HFFc6 (cell line): ENCODE data around the gene SLC34A3. TPM values are rescaled to one million over a fixed set of nuclear protein-coding genes. Genes with fewer than 3 reads are reported as not detected.

Source experiments
- DNase-seq: peaks from one replicate; pipeline ENCODE4 v3.0.0-alpha.2; 2018
- H3K27ac Mint-ChIP-seq: 2 replicates; pipeline ENCODE4 v1.8.0; 2020; ENCODE audit warnings: mild to moderate bottlenecking, mixed read lengths
- H3K27me3 Mint-ChIP-seq: 2 replicates; pipeline ENCODE4 v1.8.0; 2021; ENCODE audit warnings: mild to moderate bottlenecking, moderate library complexity, mixed read lengths; ENCODE audit not compliant: insufficient read depth
- H3K36me3 Mint-ChIP-seq: 2 replicates; pipeline ENCODE4 v1.8.0; 2021; ENCODE audit warnings: low read depth, mixed read lengths
- H3K4me1 Mint-ChIP-seq: 2 replicates; pipeline ENCODE4 v1.8.0; 2020; ENCODE audit warnings: low read depth, mixed read lengths
- H3K4me3 Mint-ChIP-seq: 2 replicates; pipeline ENCODE4 v1.8.0; 2020; ENCODE audit warnings: mild to moderate bottlenecking, moderate library complexity, mixed read lengths
- H3K9me3 Mint-ChIP-seq: 2 replicates; pipeline ENCODE4 v1.8.0; 2020; ENCODE audit warnings: mild to moderate bottlenecking, mixed read lengths
- total RNA-seq, 6 experiments: library from RNA; stranded (reverse); fragmentation: NEBNext Ultra II Directional; extraction: Animal tissue kit (Norgen Biotek cat#: 25700); gene quantifications; 2 replicates in 1 of 6; 3 replicates in 5 of 6; pipeline ENCODE4 v1.2.3, GENCODE V29; 2021
- TF ChIP-seq, protein P1 (sequence below): fragments of 200-600 bp; sonication (generic); IDR thresholded peaks from 2 replicates; pipeline ENCODE4 v1.5.0; 2021; ENCODE audit warnings: antibody characterized with exemption, mild to moderate bottlenecking

Gene SLC34A3
- total RNA-seq, 6 experiments from 2014 or later: not detected

GRCh38 chr9:137189297-137190295 lies 41.1 kb upstream of the SLC34A3 start:
- no peak for DNase-seq

DNA sequence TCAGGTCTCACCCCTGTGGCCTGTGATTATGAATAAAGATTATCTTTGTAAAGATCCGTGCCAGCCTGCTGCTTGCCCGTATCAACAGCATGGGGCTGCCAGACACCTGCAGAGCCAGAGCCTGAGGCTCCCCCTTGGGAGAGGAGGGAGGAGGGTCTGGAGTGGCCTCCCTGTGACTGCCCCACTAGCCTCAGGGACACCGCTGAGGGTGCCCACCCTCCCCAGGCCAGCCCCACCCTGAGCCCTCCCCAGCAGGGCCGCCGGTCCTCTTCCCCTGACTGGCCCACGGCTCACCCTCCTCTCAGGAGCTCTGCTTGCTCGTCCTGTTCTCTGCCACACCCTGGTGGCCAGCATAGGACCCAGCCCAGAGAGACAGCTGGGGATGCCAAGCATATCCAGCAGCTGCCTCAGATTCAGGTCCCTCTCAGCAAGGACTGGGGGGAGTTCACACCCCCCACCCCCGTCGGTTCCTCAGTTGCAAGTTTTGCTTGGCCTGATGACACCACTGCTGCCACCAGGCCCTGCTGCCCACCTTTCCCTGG lies 40.3 kb upstream of the SLC34A3 start:
- peaks cover 32% of the 10 kb centered on the region for H3K4me1 Mint-ChIP-seq
- no peaks in the 10 kb centered on the region; the same call in none of the 2 replicates for H3K36me3 Mint-ChIP-seq
- H3K27me3 Mint-ChIP-seq: peaks cover 1% of the 10 kb centered on the region
- DNase-seq: no peak
- TF ChIP-seq, protein P1, sequence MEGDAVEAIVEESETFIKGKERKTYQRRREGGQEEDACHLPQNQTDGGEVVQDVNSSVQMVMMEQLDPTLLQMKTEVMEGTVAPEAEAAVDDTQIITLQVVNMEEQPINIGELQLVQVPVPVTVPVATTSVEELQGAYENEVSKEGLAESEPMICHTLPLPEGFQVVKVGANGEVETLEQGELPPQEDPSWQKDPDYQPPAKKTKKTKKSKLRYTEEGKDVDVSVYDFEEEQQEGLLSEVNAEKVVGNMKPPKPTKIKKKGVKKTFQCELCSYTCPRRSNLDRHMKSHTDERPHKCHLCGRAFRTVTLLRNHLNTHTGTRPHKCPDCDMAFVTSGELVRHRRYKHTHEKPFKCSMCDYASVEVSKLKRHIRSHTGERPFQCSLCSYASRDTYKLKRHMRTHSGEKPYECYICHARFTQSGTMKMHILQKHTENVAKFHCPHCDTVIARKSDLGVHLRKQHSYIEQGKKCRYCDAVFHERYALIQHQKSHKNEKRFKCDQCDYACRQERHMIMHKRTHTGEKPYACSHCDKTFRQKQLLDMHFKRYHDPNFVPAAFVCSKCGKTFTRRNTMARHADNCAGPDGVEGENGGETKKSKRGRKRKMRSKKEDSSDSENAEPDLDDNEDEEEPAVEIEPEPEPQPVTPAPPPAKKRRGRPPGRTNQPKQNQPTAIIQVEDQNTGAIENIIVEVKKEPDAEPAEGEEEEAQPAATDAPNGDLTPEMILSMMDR: peak; percentile 38
- H3K27ac Mint-ChIP-seq: peak overlapping the region; percentile 42; the same call in 1 of the 2 replicates
- no peaks in the 10 kb centered on the region for H3K9me3 Mint-ChIP-seq
- H3K4me3 Mint-ChIP-seq: peak overlapping the region; percentile 97

More at GRCh38 chr9:137189297-137190295, 41.1 kb upstream of the SLC34A3 start:
- Mint-ChIP-seq H3K9me3 (no peaks in the 10 kb centered on the region), H3K4me1 (peaks cover 32% of the 10 kb centered on the region), H3K36me3 (no peaks in the 10 kb centered on the region; the same call in none of the 2 replicates), H3K27me3 (peaks cover 1% of the 10 kb centered on the region), H3K27ac (peak overlapping the region; percentile 94), H3K4me3 (peak overlapping the region; percentile 97)
- TF ChIP-seq, protein P1: no peak; the same call in 1 of the 2 replicates

DNA sequence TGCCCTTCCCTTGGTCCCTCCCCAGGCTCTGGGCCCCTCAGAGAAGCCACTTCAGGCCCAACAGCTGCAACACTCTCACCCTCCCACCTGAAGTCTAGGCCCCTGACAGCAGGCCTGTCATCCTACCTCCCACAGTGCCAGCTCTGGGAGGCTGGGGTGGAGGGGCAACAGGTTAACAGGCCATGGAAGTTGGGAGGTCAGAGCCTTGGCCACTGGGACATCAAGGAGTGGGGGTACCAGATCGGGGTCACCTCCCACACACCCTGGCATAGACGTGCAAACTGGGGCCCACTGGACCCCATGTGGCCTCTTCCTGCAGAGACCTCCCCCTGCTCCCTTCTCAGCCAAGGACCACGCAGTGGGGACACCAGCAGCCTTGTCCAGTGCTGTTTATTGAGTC lies 39.5 kb upstream of the SLC34A3 start:
- peaks cover 32% of the 10 kb centered on the region for H3K4me1 Mint-ChIP-seq
- no peak for DNase-seq
- TF ChIP-seq, protein P1: no peak
- H3K4me3 Mint-ChIP-seq: no peak overlapping the region
- no peaks in the 10 kb centered on the region; the same call in none of the 2 replicates for H3K36me3 Mint-ChIP-seq
- peaks cover 1% of the 10 kb centered on the region for H3K27me3 Mint-ChIP-seq
- H3K9me3 Mint-ChIP-seq: no peaks in the 10 kb centered on the region
- H3K27ac Mint-ChIP-seq: no peak overlapping the region; the same call in 1 of the 2 replicates

DNA sequence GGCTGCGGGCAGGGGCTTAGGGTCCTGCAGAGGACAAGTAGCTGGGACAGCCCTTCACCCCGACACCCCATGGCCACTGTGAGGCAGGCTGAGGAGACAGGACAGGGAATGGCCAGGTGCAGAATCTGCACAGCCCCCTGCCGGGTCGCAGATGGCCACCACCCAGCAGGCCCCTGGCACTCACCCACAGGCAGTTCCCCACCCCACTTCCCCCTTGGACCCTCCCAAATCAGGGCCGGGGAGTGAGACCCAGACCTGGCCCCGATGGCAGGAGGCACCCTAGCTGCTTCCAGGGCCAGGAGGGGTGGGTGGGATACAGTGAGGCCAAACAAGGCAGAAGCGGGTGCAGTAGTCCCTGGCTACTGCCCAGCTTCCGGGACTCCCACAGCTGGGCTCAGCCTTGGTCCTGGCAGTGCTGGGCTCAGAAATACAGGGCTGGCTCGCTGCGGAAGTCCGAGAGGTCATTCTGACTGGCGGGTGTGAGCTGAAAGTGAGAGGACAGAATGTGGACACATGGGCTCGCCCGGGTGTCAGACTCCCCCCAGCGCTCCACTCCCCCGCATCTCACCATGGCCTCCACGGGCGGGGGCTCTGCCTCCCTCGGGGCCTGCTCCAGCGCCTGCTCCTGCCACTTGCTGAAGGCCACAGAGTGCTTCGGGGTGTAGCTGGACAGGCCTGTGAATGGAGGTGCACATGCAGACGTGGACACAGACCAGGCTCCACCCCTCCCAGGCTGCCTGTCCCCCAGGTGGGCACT lies 38.8 kb upstream of the SLC34A3 start:
- Mint-ChIP-seq H3K27ac (no peak overlapping the region; the same call in 1 of the 2 replicates), H3K9me3 (no peaks in the 10 kb centered on the region), H3K4me1 (peaks cover 26% of the 10 kb centered on the region), H3K27me3 (peaks cover 1% of the 10 kb centered on the region), H3K36me3 (no peaks in the 10 kb centered on the region; the same call in none of the 2 replicates), H3K4me3 (no peak overlapping the region)
- DNase-seq: no peak
- TF ChIP-seq, protein P1: no peak

DNA sequence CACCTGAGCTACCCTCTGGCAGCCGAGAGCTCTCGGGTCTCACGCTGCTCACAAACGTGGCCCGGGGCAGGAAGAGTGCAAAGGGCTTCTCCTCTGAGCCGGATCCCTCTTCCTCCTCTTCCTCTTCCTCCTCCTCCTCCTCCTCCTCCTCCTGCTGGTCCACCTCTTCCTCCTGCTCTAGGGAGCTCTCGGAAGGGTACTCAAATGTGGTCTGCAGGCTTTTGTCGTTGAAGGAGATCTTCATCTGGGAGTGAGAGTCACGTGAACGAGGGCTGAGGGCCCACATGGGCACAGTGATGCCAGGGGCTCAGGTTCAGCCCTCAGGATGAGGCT lies 38.3 kb upstream of the SLC34A3 start:
- no peaks in the 10 kb centered on the region for H3K9me3 Mint-ChIP-seq
- H3K4me1 Mint-ChIP-seq: peaks cover 20% of the 10 kb centered on the region
- no peak overlapping the region; the same call in 1 of the 2 replicates for H3K27ac Mint-ChIP-seq
- H3K36me3 Mint-ChIP-seq: no peaks in the 10 kb centered on the region; the same call in none of the 2 replicates
- no peak for DNase-seq
- H3K4me3 Mint-ChIP-seq: no peak overlapping the region
- H3K27me3 Mint-ChIP-seq: peaks cover 3% of the 10 kb centered on the region
- TF ChIP-seq, protein P1: no peak
